ENCODE data around the gene GAB2.
A peak's percentile ranks its signal among the peaks of the same experiment; 100 is the strongest.

GAB2 gene

DNA sequence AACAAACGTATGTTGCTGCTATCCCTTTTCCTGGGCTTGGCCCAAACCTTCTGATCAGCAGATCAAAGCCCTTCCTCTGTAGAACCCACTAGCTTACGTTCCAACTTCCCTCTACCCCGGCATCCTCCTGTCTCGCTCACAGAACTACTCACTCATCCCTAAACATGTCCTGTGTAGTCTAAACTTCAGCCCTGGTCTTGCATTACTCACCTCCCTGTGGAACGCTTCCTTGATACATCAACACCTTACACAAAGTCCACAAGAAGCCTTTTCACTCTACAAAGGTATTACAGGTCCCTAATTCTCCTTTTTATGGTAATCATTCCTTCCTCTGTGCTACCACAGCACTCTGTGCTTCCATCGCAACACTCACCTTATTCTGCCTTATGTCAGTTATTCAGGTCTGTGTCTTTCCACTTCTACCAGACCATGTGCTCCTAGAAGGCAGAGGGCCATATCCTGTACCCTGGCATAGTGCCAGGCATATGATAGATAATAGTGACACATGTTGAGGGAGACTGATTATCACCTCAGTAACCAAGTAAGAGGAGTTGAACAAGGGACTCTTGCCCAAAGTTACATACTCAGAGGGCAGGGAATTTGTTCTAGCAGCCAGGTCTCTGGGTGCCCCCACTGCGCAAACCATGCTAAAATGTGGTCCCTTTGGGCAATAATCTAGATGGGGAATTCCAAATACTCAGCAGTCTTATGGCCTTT lies 187.3 kb downstream of the GAB2 start:
- DNase-seq (no peak), ATAC-seq (ENCODE audit: insufficient read depth, low read depth) (0 out of 3 replicates have a peak, but pooled peaks have one; percentile 11)
- Histone ChIP-seq H4K20me1 (ENCODE audit: insufficient read depth, low read length) (no peaks in the 10 kb centered on the region), H3K4me1 (ENCODE audit: insufficient read depth, low read length) (peaks cover 37% of the 10 kb centered on the region), H3K4me2 (ENCODE audit: insufficient read depth, low read length) (no peak overlapping the region), H3K27ac (ENCODE audit: low read length) (peak overlapping the region; percentile 47), H3K79me2 (ENCODE audit: insufficient read depth, low read length) (peaks cover 87% of the 10 kb centered on the region), H3K9ac (ENCODE audit: low read depth, low read length) (no peak overlapping the region), H3K27me3 (ENCODE audit: insufficient read depth, low read length, poor library complexity) (no peaks in the 10 kb centered on the region), H3K9me3 (ENCODE audit: insufficient read depth, low read length, severe bottlenecking) (no peaks in the 10 kb centered on the region), H2AFZ (ENCODE audit: low read depth, low read length) (no peak overlapping the region), H3K36me3 (ENCODE audit: insufficient read depth, low read length) (peaks cover 68% of the 10 kb centered on the region), H3K4me3 (ENCODE audit: low read depth in 1 of 2, low read length in 2 of 2) (no peak overlapping the region)
- no peak for TF ChIP-seq EZH2 (IDR thresholded peaks at IDR 0.05; ENCODE audit: borderline replicate concordance, low read depth, low read length, severe bottlenecking)
- TF ChIP-seq, protein P1, sequence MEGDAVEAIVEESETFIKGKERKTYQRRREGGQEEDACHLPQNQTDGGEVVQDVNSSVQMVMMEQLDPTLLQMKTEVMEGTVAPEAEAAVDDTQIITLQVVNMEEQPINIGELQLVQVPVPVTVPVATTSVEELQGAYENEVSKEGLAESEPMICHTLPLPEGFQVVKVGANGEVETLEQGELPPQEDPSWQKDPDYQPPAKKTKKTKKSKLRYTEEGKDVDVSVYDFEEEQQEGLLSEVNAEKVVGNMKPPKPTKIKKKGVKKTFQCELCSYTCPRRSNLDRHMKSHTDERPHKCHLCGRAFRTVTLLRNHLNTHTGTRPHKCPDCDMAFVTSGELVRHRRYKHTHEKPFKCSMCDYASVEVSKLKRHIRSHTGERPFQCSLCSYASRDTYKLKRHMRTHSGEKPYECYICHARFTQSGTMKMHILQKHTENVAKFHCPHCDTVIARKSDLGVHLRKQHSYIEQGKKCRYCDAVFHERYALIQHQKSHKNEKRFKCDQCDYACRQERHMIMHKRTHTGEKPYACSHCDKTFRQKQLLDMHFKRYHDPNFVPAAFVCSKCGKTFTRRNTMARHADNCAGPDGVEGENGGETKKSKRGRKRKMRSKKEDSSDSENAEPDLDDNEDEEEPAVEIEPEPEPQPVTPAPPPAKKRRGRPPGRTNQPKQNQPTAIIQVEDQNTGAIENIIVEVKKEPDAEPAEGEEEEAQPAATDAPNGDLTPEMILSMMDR (IDR thresholded peaks at IDR 0.05; ENCODE audit: borderline replicate concordance, extremely low read depth, low read length, poor library complexity, severe bottlenecking): no peak

DNA sequence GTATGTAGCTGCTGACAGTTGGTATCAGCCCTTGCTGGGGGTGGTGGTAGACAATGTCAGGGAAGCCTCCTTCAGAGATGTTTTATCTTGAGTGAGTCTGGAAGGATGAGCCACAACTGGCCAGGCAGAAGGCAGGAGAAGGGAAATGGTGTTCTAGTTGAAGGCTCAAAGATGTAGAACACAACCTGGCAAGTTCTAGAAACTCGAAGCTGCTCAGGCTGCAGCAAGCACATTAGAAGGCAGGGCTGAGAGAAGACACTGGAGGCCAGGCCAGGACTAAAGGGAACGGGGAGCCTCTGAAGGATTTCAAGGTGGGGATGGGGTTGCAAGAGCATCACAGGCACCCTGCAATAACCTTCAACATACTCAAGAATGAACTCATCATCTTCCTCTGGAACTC lies 188.5 kb downstream of the GAB2 start:
- no peak overlapping the region for H3K9ac ChIP-seq (ENCODE audit: low read depth, low read length)
- no peak overlapping the region for H2AFZ ChIP-seq (ENCODE audit: low read depth, low read length)
- H3K79me2 ChIP-seq (ENCODE audit: insufficient read depth, low read length): peaks cover 84% of the 10 kb centered on the region
- DNase-seq (no peak), ATAC-seq (ENCODE audit: insufficient read depth, low read depth) (0 out of 3 replicates have a peak, but pooled peaks have one; percentile 17)
- H3K27ac ChIP-seq (ENCODE audit: low read length): peak overlapping the region; percentile 47
- no peaks in the 10 kb centered on the region for H3K9me3 ChIP-seq (ENCODE audit: insufficient read depth, low read length, severe bottlenecking)
- H3K4me3 ChIP-seq (ENCODE audit: low read depth in 1 of 2, low read length in 2 of 2): no peak overlapping the region
- TF ChIP-seq, protein P1 (IDR thresholded peaks at IDR 0.05; ENCODE audit: borderline replicate concordance, extremely low read depth, low read length, poor library complexity, severe bottlenecking): no peak
- TF ChIP-seq EZH2 (IDR thresholded peaks at IDR 0.05; ENCODE audit: borderline replicate concordance, low read depth, low read length, severe bottlenecking): no peak
- peaks cover 37% of the 10 kb centered on the region for H3K4me1 ChIP-seq (ENCODE audit: insufficient read depth, low read length)
- peaks cover 80% of the 10 kb centered on the region for H3K36me3 ChIP-seq (ENCODE audit: insufficient read depth, low read length)
- no peak overlapping the region for H3K4me2 ChIP-seq (ENCODE audit: insufficient read depth, low read length)
- H3K27me3 ChIP-seq (ENCODE audit: insufficient read depth, low read length, poor library complexity): no peaks in the 10 kb centered on the region
- H4K20me1 ChIP-seq (ENCODE audit: insufficient read depth, low read length): no peaks in the 10 kb centered on the region

DNA sequence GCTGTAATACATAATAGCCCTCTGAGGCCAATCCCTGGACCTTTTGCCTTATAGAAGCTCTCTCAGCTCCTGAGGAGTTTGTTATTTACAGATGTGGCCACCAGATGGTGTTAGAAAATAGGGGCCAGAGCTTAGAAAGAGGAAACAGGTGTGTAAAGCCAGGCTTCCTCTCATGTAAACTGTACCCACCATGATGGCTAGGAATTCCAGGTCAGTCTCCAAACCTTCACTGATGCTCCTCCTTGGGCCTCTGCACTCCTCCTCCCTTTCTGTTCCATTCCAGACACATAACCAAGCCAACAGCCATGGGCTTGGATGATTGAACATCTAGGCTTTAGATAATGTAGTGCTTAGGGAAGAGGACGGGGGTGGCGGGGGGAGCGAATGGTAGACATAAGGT lies 189.2 kb downstream of the GAB2 start:
- Histone ChIP-seq H3K36me3 (ENCODE audit: insufficient read depth, low read length) (peaks cover 86% of the 10 kb centered on the region), H3K4me2 (ENCODE audit: insufficient read depth, low read length) (no peak overlapping the region), H4K20me1 (ENCODE audit: insufficient read depth, low read length) (no peaks in the 10 kb centered on the region), H2AFZ (ENCODE audit: low read depth, low read length) (no peak overlapping the region), H3K9ac (ENCODE audit: low read depth, low read length) (no peak overlapping the region), H3K9me3 (ENCODE audit: insufficient read depth, low read length, severe bottlenecking) (no peaks in the 10 kb centered on the region), H3K4me3 (ENCODE audit: low read depth in 1 of 2, low read length in 2 of 2) (no peak overlapping the region), H3K27me3 (ENCODE audit: insufficient read depth, low read length, poor library complexity) (no peaks in the 10 kb centered on the region), H3K4me1 (ENCODE audit: insufficient read depth, low read length) (peaks cover 37% of the 10 kb centered on the region), H3K27ac (ENCODE audit: low read length) (peak overlapping the region; percentile 47), H3K79me2 (ENCODE audit: insufficient read depth, low read length) (peaks cover 79% of the 10 kb centered on the region)
- ATAC-seq (ENCODE audit: insufficient read depth, low read depth) (peak; percentile 75), DNase-seq (peak; percentile 55)
- TF ChIP-seq, protein P1 (IDR thresholded peaks at IDR 0.05; ENCODE audit: borderline replicate concordance, extremely low read depth, low read length, poor library complexity, severe bottlenecking): peak; percentile 74
- no peak for TF ChIP-seq EZH2 (IDR thresholded peaks at IDR 0.05; ENCODE audit: borderline replicate concordance, low read depth, low read length, severe bottlenecking)

Measured in DND-41 (cell line).